H1 (cell line): Measurements from ENCODE around the gene FOXD3. TPM values are rescaled to one million over a fixed set of nuclear protein-coding genes. Genes with fewer than 3 reads are reported as not detected.

Source experiments
- CTCF ChIA-PET: fragments of 300-600 bp; sonication (Branson Sonifier 250); formaldehyde crosslinking; loops from one replicate; lab custom pipeline; 2021; ENCODE audit not compliant: partially characterized antibody; lab: Charles Lee
- POLR2A ChIA-PET: fragments of 300-600 bp; sonication (Branson Sonifier 250); formaldehyde crosslinking; loops from one replicate; lab custom pipeline; 2021; ENCODE audit warnings: inconsistent platforms; ENCODE audit not compliant: partially characterized antibody; lab: Charles Lee
- DNase-seq, 2 experiments: peaks; one replicate each; pipeline versions ENCODE4 v3.0.0 to v3.0.0-alpha.2; 2010 to 2022; ENCODE audit warnings: low spot score in 2 of 2, low read depth in 1 of 2, mixed read lengths in 1 of 2
- FAIRE-seq: peaks from 2 replicates; lab custom pipeline; 2011; peaks lifted over from hg19 to GRCh38; lab: Jason Lieb, UNC
- H2AFZ ChIP-seq: 2 replicates; pipeline ENCODE4 v1.8.1; 2012; ENCODE audit warnings: low read length, inconsistent platforms
- H2AK5ac ChIP-seq: 2 replicates; pipeline ENCODE4 v1.6.1; 2013; ENCODE audit warnings: low read depth, low read length
- H2BK120ac ChIP-seq: replicated peaks from 2 replicates; pipeline ENCODE3; 2013; ENCODE audit warnings: low read depth, low read length, inconsistent platforms
- H2BK12ac ChIP-seq: 2 replicates; pipeline ENCODE4 v1.6.1; 2013; ENCODE audit warnings: low read depth, low read length
- H2BK15ac ChIP-seq: 2 replicates; pipeline ENCODE4 v1.6.1; 2013; ENCODE audit warnings: low read length
- H2BK20ac ChIP-seq: 2 replicates; pipeline ENCODE4 v1.6.1; 2013; ENCODE audit warnings: low read length
- H2BK5ac ChIP-seq: 2 replicates; pipeline ENCODE4 v1.6.1; 2013; ENCODE audit warnings: low read depth, low read length
- H3K14ac ChIP-seq: 2 replicates; pipeline ENCODE4 v1.6.1; 2013; ENCODE audit warnings: inconsistent platforms; ENCODE audit not compliant: insufficient read length
- H3K18ac ChIP-seq: 2 replicates; pipeline ENCODE4 v1.6.1; 2013; ENCODE audit warnings: low read length; ENCODE audit errors: extremely low read depth
- H3K23ac ChIP-seq: 2 replicates; pipeline ENCODE4 v1.6.1; 2013; ENCODE audit warnings: inconsistent platforms; ENCODE audit not compliant: insufficient read length
- H3K23me2 ChIP-seq: 2 replicates; pipeline ENCODE4 v1.6.1; 2013; ENCODE audit warnings: low read depth, low read length
- H3K27ac ChIP-seq: 2 replicates; pipeline ENCODE4 v1.6.1; 2011; ENCODE audit warnings: low read depth, low read length, inconsistent platforms
- H3K27me3 ChIP-seq, 4 experiments: replicated peaks in 1 of 4; 1 replicate in 1 of 4; 2 replicates in 3 of 4; pipeline versions ENCODE4 v1.6.1 to v1.8.1; 2011 to 2013; ENCODE audit warnings: low read length in 3 of 4, mild to moderate bottlenecking in 3 of 4, inconsistent platforms in 2 of 4, mixed read lengths in 2 of 4, moderate library complexity in 1 of 4; ENCODE audit not compliant: control insufficient read depth in 3 of 4, insufficient read depth in 3 of 4; ENCODE audit errors: extremely low read depth in 1 of 4
- H3K36me3 ChIP-seq, 4 experiments: 2 replicates each; pipeline versions ENCODE4 v1.6.1 to v1.8.1; 2011 to 2013; ENCODE audit warnings: mild to moderate bottlenecking in 4 of 4, low read length in 3 of 4, moderate library complexity in 2 of 4, control low read depth in 1 of 4, inconsistent platforms in 1 of 4; ENCODE audit not compliant: insufficient read depth in 4 of 4, control insufficient read depth in 2 of 4
- H3K4ac ChIP-seq: replicated peaks from 2 replicates; pipeline ENCODE3; 2013; ENCODE audit warnings: low read length, low read depth, mixed read lengths, inconsistent platforms; ENCODE audit not compliant: insufficient read length
- H3K4me1 ChIP-seq, 4 experiments: replicated peaks in 1 of 4; 1 replicate in 1 of 4; 2 replicates in 3 of 4; pipeline versions ENCODE4 v1.6.1 to v1.8.1; 2011 to 2013; ENCODE audit warnings: low read length in 3 of 4, inconsistent platforms in 2 of 4, mixed read lengths in 1 of 4; ENCODE audit not compliant: insufficient read depth in 4 of 4, control insufficient read depth in 3 of 4
- H3K4me2 ChIP-seq, 2 experiments: 2 replicates each; pipeline versions ENCODE4 v1.6.1 to v1.8.1; 2011 to 2013; ENCODE audit warnings: low read depth in 2 of 2, low read length in 2 of 2, control low read depth in 1 of 2, inconsistent platforms in 1 of 2, mild to moderate bottlenecking in 1 of 2; ENCODE audit not compliant: insufficient read depth in 1 of 2
- H3K4me3 ChIP-seq, 4 experiments: fragments of 200-600, 300-600 bp in 1 of 4; sonication (generic), shearing (Covaris generic), sonication (Bioruptor Twin) in 1 of 4; 2 replicates each; pipeline versions ENCODE4 v1.5.1 to v1.8.1; 2011 to 2016; ENCODE audit warnings: low read length in 4 of 4, low read depth in 3 of 4, control low read depth in 2 of 4, inconsistent platforms in 2 of 4, mild to moderate bottlenecking in 2 of 4, mixed read lengths in 1 of 4, moderate library complexity in 1 of 4; ENCODE audit not compliant: insufficient read depth in 2 of 4; ENCODE audit errors: extremely low read depth in 1 of 4
- H3K56ac ChIP-seq: replicated peaks from 2 replicates; pipeline ENCODE3; 2013; ENCODE audit warnings: low read depth, mild to moderate bottlenecking, mixed read lengths, low read length, inconsistent platforms; ENCODE audit not compliant: insufficient read length
- H3K79me1 ChIP-seq: 2 replicates; pipeline ENCODE4 v1.6.1; 2013; ENCODE audit warnings: low read depth, low read length, control low read depth
- H3K79me2 ChIP-seq, 2 experiments: 2 replicates each; pipeline versions ENCODE4 v1.6.1 to v1.8.1; 2012 to 2013; ENCODE audit warnings: low read length in 2 of 2, mild to moderate bottlenecking in 2 of 2, inconsistent platforms in 1 of 2; ENCODE audit not compliant: insufficient read depth in 2 of 2, control insufficient read depth in 1 of 2
- H3K9ac ChIP-seq, 4 experiments: replicated peaks in 1 of 4; 1 replicate in 1 of 4; 2 replicates in 3 of 4; pipeline versions ENCODE4 v1.6.1 to v1.8.1; 2011 to 2013; ENCODE audit warnings: low read depth in 3 of 4, low read length in 3 of 4, control low read depth in 2 of 4, mild to moderate bottlenecking in 2 of 4, moderate library complexity in 2 of 4, inconsistent platforms in 1 of 4; ENCODE audit errors: extremely low read depth in 1 of 4
- H3K9me3 ChIP-seq, 2 experiments: 2 replicates each; pipeline versions ENCODE4 v1.6.1 to v1.8.1; 2012 to 2013; ENCODE audit warnings: mild to moderate bottlenecking in 2 of 2, moderate library complexity in 2 of 2, control low read depth in 1 of 2, inconsistent platforms in 1 of 2, low read depth in 1 of 2, low read length in 1 of 2, mixed read lengths in 1 of 2; ENCODE audit not compliant: insufficient read depth in 2 of 2
- H4K20me1 ChIP-seq, 2 experiments: replicated peaks in 1 of 2; 2 replicates each; pipeline versions ENCODE3 to v1.8.1; 2011 to 2013; ENCODE audit warnings: inconsistent platforms in 2 of 2, low read length in 2 of 2, mild to moderate bottlenecking in 1 of 2; ENCODE audit not compliant: insufficient read depth in 2 of 2, control insufficient read depth in 1 of 2
- H4K5ac ChIP-seq: 2 replicates; pipeline ENCODE4 v1.6.1; 2013; ENCODE audit warnings: low read length, low read depth, mixed read lengths, inconsistent platforms; ENCODE audit not compliant: insufficient read length
- H4K8ac ChIP-seq: 2 replicates; pipeline ENCODE4 v1.8.0; 2013; ENCODE audit warnings: mild to moderate bottlenecking, moderate library complexity, low read length, inconsistent platforms; ENCODE audit not compliant: insufficient read depth; ENCODE audit errors: extremely low read depth
- H4K91ac ChIP-seq: replicated peaks from 2 replicates; pipeline ENCODE3; 2013; ENCODE audit warnings: low read length, mixed read lengths, inconsistent platforms; ENCODE audit not compliant: insufficient read length
- BCL11A ChIP-seq, 2 experiments: IDR thresholded peaks; one replicate each; pipeline ENCODE4 v1.6.1; 2011; ENCODE audit warnings: low read depth in 2 of 2, low read length in 2 of 2, mild to moderate bottlenecking in 2 of 2
- BRCA1 ChIP-seq: IDR thresholded peaks from 2 replicates; pipeline ENCODE4 v1.6.1; 2012; ENCODE audit warnings: low read depth, low read length, improper control_type of control experiment
- POLR2A ChIP-seq, 2 experiments: IDR thresholded peaks; 1 replicate in 1 of 2; 2 replicates in 1 of 2; pipeline ENCODE4 v1.6.1; 2011; ENCODE audit warnings: low read depth in 2 of 2, low read length in 2 of 2, mild to moderate bottlenecking in 2 of 2; ENCODE audit errors: control extremely low read depth in 1 of 2
- POLR2AphosphoS5 ChIP-seq: IDR thresholded peaks from 2 replicates; pipeline ENCODE4 v1.6.1; 2011; ENCODE audit warnings: low read depth, low read length
- SP4 ChIP-seq: IDR thresholded peaks from 2 replicates; pipeline ENCODE4 v1.6.1; 2012; ENCODE audit warnings: low read length, inconsistent platforms
- SRF ChIP-seq: IDR thresholded peaks from 2 replicates; pipeline ENCODE4 v1.6.1; 2011; ENCODE audit warnings: mild to moderate bottlenecking, low read depth, low read length, moderate library complexity
- TCF12 ChIP-seq: IDR thresholded peaks from 2 replicates; pipeline ENCODE4 v1.6.1; 2011; ENCODE audit warnings: low read depth, mild to moderate bottlenecking, low read length
- ZNF274 ChIP-seq: IDR thresholded peaks from 2 replicates; pipeline ENCODE4 v1.7.0; 2012; ENCODE audit warnings: low read length, borderline replicate concordance; ENCODE audit errors: extremely low read depth
- WGBS, 2 experiments: shearing (Covaris generic) in 1 of 2; methylation state at CpG; one replicate each; pipeline versions ENCODE4 v1.1.6 to v1.1.7; 2013 to 2015; ENCODE audit warnings: low lambda C conversion rate in 2 of 2, mixed read lengths in 2 of 2, inconsistent platforms in 1 of 2, low coverage in 1 of 2, missing lambda C conversion rate in 1 of 2; ENCODE audit not compliant: insufficient replicate concordance in 2 of 2, insufficient coverage in 1 of 2, insufficient read length in 1 of 2; ENCODE audit errors: extremely low coverage in 1 of 2, missing lambda C conversion rate in 1 of 2; 5-methylcytosine and 5-hydroxymethylcytosine counted together
- polyA plus RNA-seq, 7 experiments: library from polyadenylated mRNA; depleted of rRNA in 3 of 7; stranded (reverse) in 5 of 7; unstranded in 2 of 7; fragments of >200 nt in 5 of 7; fragments of 200-250 nt in 2 of 7; gene quantifications; 1 replicate in 5 of 7; 2 replicates in 1 of 7; 4 replicates in 1 of 7; pipeline versions ENCODE4 v1.2.1 to v1.2.3, GENCODE V29; 2011 to 2013; ENCODE audit warnings: missing spikeins in 2 of 7, mixed read lengths in 2 of 7
- total RNA-seq: library from RNA; stranded (reverse); fragmentation: NEBNext Ultra II Directional; extraction: Animal tissue kit (Norgen Biotek cat#: 25700); gene quantifications from 2 replicates; pipeline ENCODE4 v1.2.1, GENCODE V29; 2021

Gene FOXD3
- total and polyA plus RNA-seq, 2 of the 8 experiments (the other 6 are each of a cell fraction or from before 2014, with no cell fraction given), result 8.7 to 33.7 TPM

DNA sequence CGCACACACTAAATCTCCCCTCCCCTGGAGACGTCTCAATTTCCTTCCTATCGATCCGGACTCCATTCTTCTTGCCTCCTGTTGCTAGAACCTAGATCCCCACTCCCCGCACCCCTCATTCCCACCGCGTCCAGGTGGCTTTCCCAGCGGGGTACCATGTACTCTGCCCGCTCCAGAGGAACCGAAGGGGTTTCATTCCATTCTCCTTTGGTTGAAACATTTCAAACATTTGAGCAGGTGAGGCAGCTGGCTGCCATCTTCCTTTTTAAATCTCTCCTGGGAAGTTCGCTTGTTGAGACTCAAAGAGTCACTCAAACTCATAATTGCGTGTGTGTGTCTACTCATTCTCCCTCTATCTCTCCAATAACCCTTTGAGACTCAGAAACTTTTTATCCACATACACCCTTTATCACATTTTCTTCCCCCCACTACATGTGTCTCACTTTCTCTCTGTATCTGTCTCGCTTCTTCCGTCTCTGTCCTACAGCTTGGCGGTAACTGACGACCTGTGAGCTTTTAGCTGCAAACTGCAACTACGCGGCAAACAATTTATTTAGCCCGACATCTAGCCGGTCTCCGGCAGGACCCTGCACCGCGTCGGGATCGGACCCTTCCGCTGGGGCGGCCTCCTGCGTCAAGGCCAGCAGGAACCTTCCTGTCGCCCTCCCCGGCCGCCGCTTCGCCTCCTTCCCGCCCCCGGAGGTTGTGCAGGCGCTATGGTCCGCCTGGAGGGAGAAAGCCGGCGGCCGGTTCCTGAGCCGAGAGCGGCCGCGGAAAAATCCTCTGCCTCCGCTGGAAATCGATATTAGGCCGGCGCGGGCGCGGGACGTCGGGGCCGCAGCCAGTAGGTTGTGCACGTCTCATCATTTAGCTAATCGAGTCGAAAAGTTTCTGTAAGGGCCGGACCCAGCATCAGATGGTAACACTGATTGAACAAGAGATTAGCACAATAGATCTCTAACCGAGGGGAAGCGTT is 3.0 kb upstream of the FOXD3 start:
- Histone ChIP-seq H2BK12ac (peak overlapping the region; percentile 85), H3K27me3 (peaks cover 3 to 49% (median 27%) of the 10 kb centered on the region in 4 experiments; a peak in 6 of 7 replicates), H3K23ac (no peak overlapping the region), H4K8ac (no peak overlapping the region), H3K36me3 (no peaks in the 10 kb centered on the region), H3K4me2 (peak overlapping the region; percentile 86 to 94), H3K9ac (peak overlapping the region in 2 of 4 experiments; percentile 6 to 46; a peak in 2 of 7 replicates), H3K4me3 (peak overlapping the region; percentile 57 to 80 (median 64)), H3K79me1 (no peaks in the 10 kb centered on the region), H2AFZ (no peak overlapping the region), H3K14ac (no peak overlapping the region), H3K9me3 (no peaks in the 10 kb centered on the region), H2BK15ac (peak overlapping the region; percentile 53; the same call in 1 of the 2 replicates), H3K4ac (no peak overlapping the region), H2BK120ac (peak overlapping the region; percentile 19), H2AK5ac (peak overlapping the region; percentile 43; the same call in 1 of the 2 replicates), H3K23me2 (peaks cover 44% of the 10 kb centered on the region), H3K56ac (no peak overlapping the region), H4K5ac (no peak overlapping the region), H3K18ac (peak overlapping the region; percentile 98), H3K4me1 (peaks cover 4 to 22% (median 13%) of the 10 kb centered on the region in 4 experiments), H4K20me1 (no peaks in the 10 kb centered on the region), H3K27ac (no peak overlapping the region), H3K79me2 (peaks cover 0 to 20% of the 10 kb centered on the region in 2 experiments; a peak in 3 of 4 replicates), H4K91ac (peak overlapping the region; percentile 89), H2BK5ac (peak overlapping the region; percentile 81; the same call in 1 of the 2 replicates), H2BK20ac (peak overlapping the region; percentile 87; the same call in 1 of the 2 replicates)
- no peak for FAIRE-seq
- DNase-seq, result peak in 1 of 2 experiments; percentile 77
- ChIA-PET POLR2A (interaction anchor here (0.6 to 2.5 kb wide), 5 partner anchors 10 to 124 kb away, joined by 3 to 32 read pairs (median 4); no protein-coding TSS in a partner anchor), CTCF (interaction anchor here (0.7 to 7.3 kb wide), 5 partner anchors 9 to 240 kb away, joined by 3 to 71 read pairs (median 5); no protein-coding TSS in a partner anchor)
- 7 to 100% methylated on average over 1 to 50 of the region's 60 CpGs for WGBS, 2 experiments
- TF ChIP-seq SP4, result no peak
- TF ChIP-seq SRF, result no peak
- TF ChIP-seq BRCA1, result no peak
- TF ChIP-seq ZNF274, result no peak
- TF ChIP-seq POLR2AphosphoS5, result no peak
- no peak for TF ChIP-seq BCL11A (IDR thresholded peaks at IDR 0.05; ENCODE audit: low read depth in 2 of 2, low read length in 2 of 2)
- no peak for TF ChIP-seq POLR2A (IDR thresholded peaks at IDR 0.05; ENCODE audit: control extremely low read depth in 1 of 2, low read depth in 2 of 2, low read length in 2 of 2)
- TF ChIP-seq TCF12, result no peak
